ENCODE results near the gene SYT11. TPM values are rescaled to one million over a fixed set of nuclear protein-coding genes. Genes with fewer than 3 reads are reported as not detected.
A peak's percentile ranks its signal among the peaks of the same experiment; 100 is the strongest.

Gene SYT11
- total and polyA plus RNA-seq, 9 of the 15 experiments (the other 6 are each of a cell fraction or from before 2014, with no cell fraction given): 0.05 to 0.18 (median 0.11) TPM

DNA sequence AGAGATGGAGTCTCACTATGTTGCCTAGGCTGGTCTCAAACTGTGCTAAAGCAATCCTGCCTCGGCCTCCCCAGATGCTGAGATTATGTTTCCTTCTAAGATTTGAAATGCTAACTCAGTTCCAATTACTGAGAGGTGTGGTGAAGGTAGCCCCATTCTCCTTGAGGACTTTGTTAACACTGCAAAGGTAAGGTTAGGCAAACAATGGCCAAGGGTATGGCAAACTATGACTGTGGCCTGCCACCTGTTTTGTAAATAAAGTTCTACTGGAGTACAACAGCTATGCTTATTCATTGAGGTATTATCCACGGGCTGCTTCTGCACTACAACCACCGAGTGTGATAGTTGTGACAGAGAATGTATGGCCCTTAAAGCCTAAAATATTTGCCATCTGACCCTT is 61.4 kb downstream of the SYT11 start (continued):
- TF ChIP-seq, protein P1, sequence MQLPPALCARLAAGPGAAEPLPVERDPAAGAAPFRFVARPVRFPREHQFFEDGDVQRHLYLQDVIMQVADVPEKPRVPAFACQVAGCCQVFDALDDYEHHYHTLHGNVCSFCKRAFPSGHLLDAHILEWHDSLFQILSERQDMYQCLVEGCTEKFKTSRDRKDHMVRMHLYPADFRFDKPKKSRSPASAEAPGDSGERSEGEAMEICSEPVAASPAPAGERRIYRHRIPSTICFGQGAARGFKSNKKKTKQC (CRISPR knock-in tag; IDR thresholded peaks at IDR 0.05): no peak

DNA sequence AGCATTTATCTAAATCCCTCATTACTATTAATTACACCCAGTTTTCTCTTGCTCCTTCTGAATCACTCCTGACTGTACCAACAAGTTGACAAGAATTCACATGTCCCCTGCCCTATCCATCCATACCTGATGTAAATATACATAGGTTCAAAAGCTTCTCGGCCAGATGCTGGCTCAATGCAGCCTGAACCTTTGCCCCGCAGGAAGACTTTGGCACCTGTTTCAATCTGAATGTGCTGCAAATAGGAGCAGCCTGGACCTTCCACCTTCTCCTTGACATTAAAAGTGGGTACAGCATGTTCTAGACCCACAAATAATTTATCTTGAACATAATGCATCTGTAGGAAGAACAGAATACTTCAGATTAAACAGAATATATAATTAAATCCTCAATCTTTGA is 66.1 kb downstream of the SYT11 start:
- POLR2A ChIA-PET: no interaction called here
- WGBS (ENCODE audit: insufficient coverage, low coverage, missing lambda C conversion rate): 96% methylated on average over 2 of the region's 2 CpGs
- CTCF ChIA-PET (ENCODE audit: low intra/inter-chr PET ratio): no interaction called here
- Histone ChIP-seq H3K4me2 (ENCODE audit: insufficient read depth, low read length) (no peak overlapping the region), H3K4me3 (no peak overlapping the region), H3K27me3 (ENCODE audit: control insufficient read depth in 2 of 2, insufficient read depth in 2 of 2, low read length in 2 of 2) (no peaks in the 10 kb centered on the region), H4K20me1 (replicated peaks; ENCODE audit: control insufficient read depth, insufficient read depth, low read length) (0 out of 2 replicates have a peak, but pooled peaks cover 4% of the 10 kb centered on the region), H3K27ac (ENCODE audit: extremely low read depth, low read depth, low read length) (no peak overlapping the region), H3K79me2 (ENCODE audit: control insufficient read depth, insufficient read depth, low read length) (peaks cover 44% of the 10 kb centered on the region), H3K9ac (ENCODE audit: insufficient read depth in 1 of 2, low read depth in 2 of 2, low read length in 2 of 2) (no peak overlapping the region), H3K36me3 (ENCODE audit: control insufficient read depth, insufficient read depth, low read length) (peaks cover 97% of the 10 kb centered on the region), H3K4me1 (replicated peaks in 1 of 2; ENCODE audit: control insufficient read depth in 2 of 2, insufficient read depth in 2 of 2, low read length in 2 of 2) (no peaks in the 10 kb centered on the region; a peak in 1 of 5 replicates), H3K9me3 (replicated peaks; ENCODE audit: control insufficient read depth, insufficient read depth, low read depth, low read length) (no peaks in the 10 kb centered on the region), H2AFZ (ENCODE audit: low read depth, low read length) (no peak overlapping the region), H3K9me1 (ENCODE audit: control insufficient read depth, insufficient read depth, low read length) (no peaks in the 10 kb centered on the region)
- ATAC-seq (no peak), DNase-seq (ENCODE audit: extremely low read depth in 1 of 4, low spot score in 3 of 4) (no peak), FAIRE-seq (no peak)
- no TSS peak for BruUV-seq (replicated peaks)
- in situ Hi-C loops (cut with MboI): no loop called here
- 0 out of 2 replicates have a peak, but pooled peaks have one; percentile 39 for TF ChIP-seq ZNF232 (CRISPR knock-in tag; IDR thresholded peaks at IDR 0.05)
- no peak for TF ChIP-seq JUND (IDR thresholded peaks at IDR 0.05; ENCODE audit: borderline replicate concordance, low read depth, low read length)
- TF ChIP-seq JUND (tag; IDR thresholded peaks at IDR 0.05; ENCODE audit: borderline replicate concordance, low read depth, low read length): no peak
- intact Hi-C loops (cut with micrococcal nuclease): no loop called here
